ENCODE measurements around the gene GJA3.

Gene GJA3

GRCh38 chr13:20105161-20105689 is 55.6 kb downstream of the GJA3 start:
- TF ChIP-seq, protein P1, sequence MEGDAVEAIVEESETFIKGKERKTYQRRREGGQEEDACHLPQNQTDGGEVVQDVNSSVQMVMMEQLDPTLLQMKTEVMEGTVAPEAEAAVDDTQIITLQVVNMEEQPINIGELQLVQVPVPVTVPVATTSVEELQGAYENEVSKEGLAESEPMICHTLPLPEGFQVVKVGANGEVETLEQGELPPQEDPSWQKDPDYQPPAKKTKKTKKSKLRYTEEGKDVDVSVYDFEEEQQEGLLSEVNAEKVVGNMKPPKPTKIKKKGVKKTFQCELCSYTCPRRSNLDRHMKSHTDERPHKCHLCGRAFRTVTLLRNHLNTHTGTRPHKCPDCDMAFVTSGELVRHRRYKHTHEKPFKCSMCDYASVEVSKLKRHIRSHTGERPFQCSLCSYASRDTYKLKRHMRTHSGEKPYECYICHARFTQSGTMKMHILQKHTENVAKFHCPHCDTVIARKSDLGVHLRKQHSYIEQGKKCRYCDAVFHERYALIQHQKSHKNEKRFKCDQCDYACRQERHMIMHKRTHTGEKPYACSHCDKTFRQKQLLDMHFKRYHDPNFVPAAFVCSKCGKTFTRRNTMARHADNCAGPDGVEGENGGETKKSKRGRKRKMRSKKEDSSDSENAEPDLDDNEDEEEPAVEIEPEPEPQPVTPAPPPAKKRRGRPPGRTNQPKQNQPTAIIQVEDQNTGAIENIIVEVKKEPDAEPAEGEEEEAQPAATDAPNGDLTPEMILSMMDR (IDR thresholded peaks at IDR 0.05), result no peak

DNA sequence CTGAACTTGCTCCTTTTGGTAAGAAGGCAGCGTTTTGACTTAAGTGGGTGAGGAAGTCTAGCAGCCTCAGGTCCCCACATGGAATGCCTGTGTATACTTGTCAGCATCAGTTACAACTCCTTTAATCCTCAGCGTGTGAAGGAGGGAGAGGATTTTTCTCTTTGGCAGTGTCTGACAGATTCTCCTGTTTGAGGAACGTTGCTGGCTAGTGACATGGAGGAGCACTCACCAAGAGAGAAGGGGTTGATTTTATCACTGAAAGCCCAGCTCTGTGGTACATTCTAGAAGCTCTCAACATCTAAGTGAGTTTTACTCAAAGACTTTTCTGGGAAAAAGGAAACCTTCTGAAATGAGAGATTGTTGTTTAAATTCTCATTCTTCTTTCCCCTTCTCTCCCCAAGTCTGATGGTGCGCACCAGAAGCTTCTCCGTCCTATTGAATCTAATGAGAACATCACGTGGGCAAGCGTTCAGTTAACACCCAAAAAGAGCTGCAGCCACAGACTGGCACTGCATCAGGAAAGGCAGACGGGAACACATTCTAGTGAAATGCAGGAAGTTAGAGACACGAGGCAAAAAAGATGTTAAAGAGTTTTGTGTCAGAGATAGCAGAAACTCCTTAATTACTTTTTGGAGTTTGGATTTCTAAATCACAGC is 58.2 kb downstream of the GJA3 start:
- TF ChIP-seq, protein P1 (IDR thresholded peaks at IDR 0.05), result no peak

DNA sequence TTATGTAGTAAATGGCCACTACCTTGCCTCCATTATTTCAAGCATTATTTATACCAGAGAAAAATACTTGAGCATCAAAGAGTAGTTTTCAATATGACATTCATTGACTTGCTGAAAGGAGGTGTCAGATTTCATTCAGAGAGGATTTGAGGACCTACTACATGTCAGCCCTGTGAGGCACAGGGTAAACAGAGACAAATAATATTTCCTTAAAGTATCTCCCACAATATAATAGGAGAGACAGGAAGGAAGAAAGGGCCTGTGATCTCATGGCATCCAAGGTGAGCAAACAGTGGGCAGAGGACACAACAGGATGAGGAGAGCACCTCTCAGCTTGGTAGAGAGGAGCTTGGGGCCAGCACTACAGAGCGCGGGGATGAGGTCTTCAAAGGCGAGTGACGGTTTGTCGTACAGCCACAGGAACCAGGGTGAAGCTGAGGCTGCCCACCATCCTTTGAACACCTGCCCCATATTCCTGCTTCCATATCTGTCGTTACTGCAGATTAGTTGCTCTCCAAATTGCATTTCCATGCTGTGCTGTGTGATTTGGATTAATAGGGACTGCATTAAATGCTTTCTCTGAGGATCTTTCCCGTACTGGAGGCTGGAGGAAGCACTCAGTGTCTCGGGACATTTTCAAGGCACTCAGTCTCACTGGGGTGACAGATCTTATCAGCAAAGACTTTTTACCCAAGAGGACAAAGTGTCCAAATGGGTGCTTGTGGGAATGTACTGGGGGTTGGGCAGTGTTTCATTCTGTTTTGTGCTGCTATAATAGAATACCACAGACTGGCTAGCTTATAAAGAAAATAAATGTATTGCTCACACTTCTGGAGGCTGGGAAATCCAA is 59.2 kb downstream of the GJA3 start:
- TF ChIP-seq, protein P1 (IDR thresholded peaks at IDR 0.05), result no peak

- TF ChIP-seq, protein P1 (IDR thresholded peaks at IDR 0.05), result no peak
Measured at GRCh38 chr13:20099319-20099718, 61.5 kb downstream of the GJA3 start.

- TF ChIP-seq, protein P1 (IDR thresholded peaks at IDR 0.05), result no peak
Measured at GRCh38 chr13:20093951-20094350, 66.9 kb downstream of the GJA3 start.

- TF ChIP-seq, protein P1 (IDR thresholded peaks at IDR 0.05), result peak; percentile 30; the same call in 1 of the 2 replicates
Measured at GRCh38 chr13:20090349-20090748, 70.5 kb downstream of the GJA3 start.

Data from LNCAP (cell line).